NCI-H146 treated with DMSO at 0.1 percent for 48 hours (cell line): Measurements from ENCODE around the gene ASCL4.
"Not testable (repeated sequence)": the region's sequence is repeated elsewhere in the genome, so short reads cannot be mapped to it uniquely, and the experiment has no call there.

Experiments used
- DNase-seq: peaks from one replicate; lab custom pipeline; 2025; ENCODE audit not compliant: unreplicated experiment; lab: John Stamatoyannopoulos, UW

Gene ASCL4, protein sequence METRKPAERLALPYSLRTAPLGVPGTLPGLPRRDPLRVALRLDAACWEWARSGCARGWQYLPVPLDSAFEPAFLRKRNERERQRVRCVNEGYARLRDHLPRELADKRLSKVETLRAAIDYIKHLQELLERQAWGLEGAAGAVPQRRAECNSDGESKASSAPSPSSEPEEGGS

GRCh38 chr12:107774349-107775029, at the start of gene ASCL4:
Gene ASCL4 (plus strand): TSS chr12:107774704. CDS start chr12:107775219, 515 bp downstream.
- no peak for DNase-seq

- DNase-seq: not testable (repeated sequence)
Measured at GRCh38 chr12:107727327-107727726, 47.2 kb upstream of the ASCL4 start.

DNA sequence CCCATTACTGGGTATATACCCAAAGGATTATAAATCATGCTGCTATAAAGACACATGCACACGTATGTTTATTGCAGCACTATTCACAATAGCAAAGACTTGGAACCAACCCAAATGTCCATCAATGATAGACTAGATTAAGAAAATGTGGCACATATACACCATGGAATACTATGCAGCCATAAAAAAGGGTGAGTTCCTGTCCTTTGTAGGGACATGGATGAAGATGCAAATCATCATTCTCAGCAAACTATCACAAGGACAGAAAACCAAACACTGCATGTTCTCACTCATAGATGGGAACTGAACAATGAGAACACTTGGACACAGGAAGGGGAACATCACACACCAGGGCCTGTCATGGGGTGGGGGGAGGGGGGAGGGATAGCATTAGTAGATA, 46.8 kb upstream of the ASCL4 start:
- DNase-seq: not testable (repeated sequence)

DNA sequence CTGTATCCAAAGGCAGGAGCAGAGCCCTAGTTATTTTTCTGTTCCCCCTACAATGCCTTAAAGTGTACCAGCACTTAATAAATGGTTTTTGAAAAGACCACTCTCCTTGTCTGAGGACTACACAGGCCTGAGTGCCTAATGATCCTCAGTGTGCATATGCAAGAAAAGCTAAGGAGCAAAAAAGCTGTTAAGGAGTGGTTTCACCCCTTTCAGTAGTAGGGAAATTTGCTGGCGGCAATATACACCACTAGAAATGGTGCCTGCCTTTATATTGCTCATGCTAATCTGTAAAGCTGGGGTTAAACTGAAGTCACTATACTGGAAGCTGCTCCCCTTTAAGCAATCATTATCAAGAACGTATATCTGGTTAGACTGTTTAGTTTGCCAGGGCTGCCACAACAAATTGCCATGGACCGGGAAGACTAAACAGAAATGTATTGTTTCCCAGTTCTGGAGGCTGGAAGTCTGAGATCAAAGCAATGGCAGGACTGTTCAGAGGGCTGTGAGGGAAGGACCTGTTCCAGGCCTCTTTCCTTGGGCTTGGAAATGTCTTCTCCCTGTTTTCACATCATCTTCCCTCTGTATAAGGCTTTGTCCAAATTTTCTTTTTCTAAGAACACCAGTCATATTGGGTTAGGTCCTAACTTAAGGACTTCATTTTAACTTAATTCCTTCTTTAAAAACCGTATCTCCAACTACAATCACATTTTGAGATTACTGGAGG, 43.7 kb upstream of the ASCL4 start:
- DNase-seq: no peak

DNA sequence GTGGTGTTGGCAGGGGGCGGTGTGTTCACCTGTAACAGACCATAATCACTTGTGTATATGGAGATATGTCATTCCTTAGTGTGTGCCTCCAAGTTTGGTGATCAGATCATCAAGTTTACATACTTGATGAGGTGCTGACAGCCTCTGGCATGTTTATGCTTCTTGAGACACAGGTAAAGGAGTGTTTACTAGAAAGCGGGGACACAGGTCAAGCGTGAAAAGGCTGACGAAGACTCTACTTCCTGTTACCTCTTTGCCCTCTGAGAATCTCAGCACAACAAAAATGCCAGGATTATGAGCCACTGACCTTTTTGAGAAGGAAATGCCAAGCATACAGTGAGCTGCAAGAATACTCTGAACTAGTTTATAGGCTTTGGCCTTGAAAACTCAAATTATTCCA, 43.1 kb upstream of the ASCL4 start:
- no peak for DNase-seq

DNA sequence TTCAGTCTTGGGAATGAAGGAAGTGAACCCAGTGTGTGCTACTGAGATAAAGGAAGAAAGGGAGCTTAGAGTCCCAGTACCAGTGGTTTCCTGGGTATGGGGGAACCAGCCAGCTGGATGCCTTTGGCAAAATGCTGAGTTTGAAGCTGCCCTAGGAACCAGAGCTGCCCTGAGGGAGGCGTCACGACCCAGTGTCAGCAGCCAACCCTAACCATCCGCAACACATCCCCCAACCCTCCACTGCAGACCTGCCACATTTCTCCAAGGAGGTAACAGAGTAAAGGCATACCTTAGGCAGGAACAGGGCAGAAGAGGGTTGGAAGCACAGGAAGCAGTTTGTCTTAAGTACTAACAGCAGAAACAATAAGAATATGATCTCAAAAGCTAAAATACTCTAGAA, 42.1 kb upstream of the ASCL4 start:
- DNase-seq: no peak

- no peak for DNase-seq
Measured at GRCh38 chr12:107734139-107734538, 40.4 kb upstream of the ASCL4 start.

DNA sequence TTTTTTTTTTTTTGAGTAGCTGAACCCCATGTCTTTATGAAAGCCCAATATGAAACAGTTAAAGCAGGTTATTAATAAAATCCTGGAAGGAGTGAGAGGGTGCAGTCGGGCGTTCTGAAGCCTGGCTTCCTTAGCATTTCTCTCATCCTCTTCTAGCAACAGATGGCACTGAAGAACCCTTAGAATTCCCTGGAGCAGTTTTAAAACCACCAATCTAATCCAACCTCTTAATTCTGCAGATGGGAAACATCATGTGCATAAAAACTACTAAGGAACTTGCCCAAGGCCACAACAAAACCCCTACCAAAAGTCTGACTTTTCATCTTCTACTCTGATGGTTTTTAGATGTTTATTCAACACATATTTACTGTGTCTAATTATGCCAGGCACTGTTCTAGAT, 38.7 kb upstream of the ASCL4 start:
- no peak for DNase-seq

GRCh38 chr12:107736914-107737313, 37.6 kb upstream of the ASCL4 start:
- DNase-seq: no peak

- no peak for DNase-seq
Measured at GRCh38 chr12:107748472-107748871, 26.0 kb upstream of the ASCL4 start.

DNA sequence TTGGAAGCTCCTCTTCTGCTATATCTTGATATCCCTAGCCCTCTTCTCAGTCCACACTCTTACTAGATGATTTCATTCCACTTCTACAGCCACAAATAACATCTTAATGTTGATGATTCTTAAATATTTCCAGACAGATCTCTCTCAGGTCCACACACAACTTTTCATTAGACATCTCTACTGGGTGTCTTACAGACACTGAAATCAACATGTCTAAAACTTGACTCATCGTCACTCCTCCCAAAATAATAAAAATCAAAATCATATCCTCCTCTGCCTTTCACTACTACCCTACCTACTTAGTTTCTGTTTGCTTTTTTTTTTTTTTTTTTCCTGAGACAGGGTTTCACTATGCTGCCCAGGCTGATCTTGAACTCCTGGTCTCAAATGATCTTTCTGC, 25.4 kb upstream of the ASCL4 start:
- no peak for DNase-seq

DNA sequence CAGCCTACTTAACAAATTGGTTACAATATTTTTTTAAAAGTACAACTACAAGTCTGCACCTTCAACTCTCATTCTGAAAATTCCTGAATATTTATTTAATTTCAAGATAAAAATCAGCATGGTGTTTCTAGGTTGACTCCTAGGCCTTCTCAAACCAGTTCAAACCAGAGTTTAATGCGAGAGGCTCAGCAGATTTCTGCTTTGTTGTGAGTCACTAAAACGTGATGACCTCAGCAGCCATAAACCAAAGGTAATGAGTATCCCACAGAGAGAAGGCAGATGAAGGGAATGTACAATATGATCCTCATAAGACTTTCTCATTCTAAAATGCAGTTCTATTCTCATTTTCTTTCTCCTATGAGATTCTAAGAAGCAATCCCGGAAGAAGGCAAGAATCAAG, 15.1 kb upstream of the ASCL4 start:
- DNase-seq: peak; percentile 11

GRCh38 chr12:107760207-107760808, 14.2 kb upstream of the ASCL4 start:
- peak; percentile 24 for DNase-seq

- peak; percentile 72 for DNase-seq
Measured at GRCh38 chr12:107760809-107761501, 13.5 kb upstream of the ASCL4 start, which contains the start of gene PRDM4. Gene PRDM4 (minus strand): TSS chr12:107761137. CDS start chr12:107760515, 622 bp downstream.

GRCh38 chr12:107761502-107761904, 13.0 kb upstream of the ASCL4 start:
- no peak for DNase-seq

DNA sequence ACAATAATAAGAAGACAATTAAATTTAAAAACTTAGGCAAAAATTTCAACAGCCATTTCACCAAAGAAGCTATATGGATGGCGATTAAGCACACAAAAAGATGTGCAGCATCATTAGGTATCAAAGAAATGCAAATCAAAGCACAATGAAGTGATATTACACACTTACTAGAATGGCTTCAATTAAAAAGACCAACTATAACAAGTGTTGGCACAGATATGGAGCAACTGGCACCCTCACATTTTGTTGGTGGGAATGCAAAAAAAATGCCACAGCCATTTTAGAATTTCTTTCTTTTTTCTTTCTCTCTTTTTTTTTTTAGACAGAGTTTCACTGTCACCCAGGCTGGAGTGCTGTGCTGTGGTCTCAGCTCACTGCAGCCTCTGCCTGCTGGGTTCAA, 11.6 kb upstream of the ASCL4 start:
- DNase-seq: no peak

DNA sequence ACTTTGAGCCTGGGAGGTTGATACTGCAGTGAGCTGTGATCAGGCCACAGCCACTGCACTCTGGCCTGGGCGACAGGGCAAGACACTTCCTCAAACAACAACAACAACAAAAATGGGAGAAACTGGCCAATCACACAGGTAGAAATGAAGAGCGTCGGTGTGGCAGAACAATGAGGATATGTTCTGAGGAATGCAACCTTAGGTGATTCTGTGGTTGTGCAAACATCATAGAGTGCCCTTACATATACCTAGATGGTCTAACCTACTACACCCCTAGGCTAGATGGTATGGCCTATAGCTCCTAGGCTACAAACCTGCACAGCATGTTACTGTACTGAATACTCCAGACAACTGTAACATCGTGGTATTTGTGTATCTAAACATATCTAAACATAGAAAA, 9.9 kb upstream of the ASCL4 start:
- no peak for DNase-seq

GRCh38 chr12:107765316-107765715, 9.2 kb upstream of the ASCL4 start:
- DNase-seq: no peak

GRCh38 chr12:107767466-107767865, 7.0 kb upstream of the ASCL4 start:
- no peak for DNase-seq

- peak; percentile 20 for DNase-seq
Measured at GRCh38 chr12:107775093-107775721, 703 bp downstream of the ASCL4 start.

- no peak for DNase-seq
Measured at GRCh38 chr12:107776171-107776570, 1.7 kb downstream of the ASCL4 start.
